ENCODE measurements around the gene TSPO.

The TSPO gene

GRCh38 chr22:43208703-43209522 is 57.6 kb downstream of the TSPO start:
- H3K4me3 Mint-ChIP-seq = no peak overlapping the region
- no peak overlapping the region for H3K27ac Mint-ChIP-seq

GRCh38 chr22:43209523-43209890 is 58.1 kb downstream of the TSPO start:
- ATAC-seq = no peak
- Mint-ChIP-seq H3K27ac (no peak overlapping the region), H3K27me3 (no peaks in the 10 kb centered on the region), H3K4me1 (peaks cover 14% of the 10 kb centered on the region), H3K4me3 (no peak overlapping the region), H3K9me3 (no peaks in the 10 kb centered on the region)
- no peak for DNase-seq

More at GRCh38 chr22:43208703-43209522, 57.6 kb downstream of the TSPO start:
- no peak for DNase-seq
- H3K27me3 Mint-ChIP-seq = no peaks in the 10 kb centered on the region
- H3K4me1 Mint-ChIP-seq = peaks cover 14% of the 10 kb centered on the region
- no peak for ATAC-seq
- H3K9me3 Mint-ChIP-seq = no peaks in the 10 kb centered on the region

GRCh38 chr22:43209971-43210370 is 58.6 kb downstream of the TSPO start:
- ATAC-seq = no peak
- H3K9me3 Mint-ChIP-seq = no peaks in the 10 kb centered on the region
- peaks cover 14% of the 10 kb centered on the region for H3K4me1 Mint-ChIP-seq
- DNase-seq = no peak
- no peaks in the 10 kb centered on the region for H3K27me3 Mint-ChIP-seq
- no peak overlapping the region for H3K27ac Mint-ChIP-seq
- H3K4me3 Mint-ChIP-seq = no peak overlapping the region

GRCh38 chr22:43210631-43211515 is 59.5 kb downstream of the TSPO start:
- Mint-ChIP-seq H3K27me3 (no peaks in the 10 kb centered on the region), H3K27ac (no peak overlapping the region), H3K4me3 (no peak overlapping the region), H3K4me1 (peaks cover 9% of the 10 kb centered on the region), H3K9me3 (no peaks in the 10 kb centered on the region)
- ATAC-seq (no peak), DNase-seq (no peak)

- DNase-seq (no peak), ATAC-seq (no peak)
- Mint-ChIP-seq H3K27me3 (no peaks in the 10 kb centered on the region), H3K4me1 (no peaks in the 10 kb centered on the region), H3K9me3 (no peaks in the 10 kb centered on the region), H3K27ac (no peak overlapping the region), H3K4me3 (no peak overlapping the region)
Measured at GRCh38 chr22:43211941-43212433, 60.6 kb downstream of the TSPO start.

DNA sequence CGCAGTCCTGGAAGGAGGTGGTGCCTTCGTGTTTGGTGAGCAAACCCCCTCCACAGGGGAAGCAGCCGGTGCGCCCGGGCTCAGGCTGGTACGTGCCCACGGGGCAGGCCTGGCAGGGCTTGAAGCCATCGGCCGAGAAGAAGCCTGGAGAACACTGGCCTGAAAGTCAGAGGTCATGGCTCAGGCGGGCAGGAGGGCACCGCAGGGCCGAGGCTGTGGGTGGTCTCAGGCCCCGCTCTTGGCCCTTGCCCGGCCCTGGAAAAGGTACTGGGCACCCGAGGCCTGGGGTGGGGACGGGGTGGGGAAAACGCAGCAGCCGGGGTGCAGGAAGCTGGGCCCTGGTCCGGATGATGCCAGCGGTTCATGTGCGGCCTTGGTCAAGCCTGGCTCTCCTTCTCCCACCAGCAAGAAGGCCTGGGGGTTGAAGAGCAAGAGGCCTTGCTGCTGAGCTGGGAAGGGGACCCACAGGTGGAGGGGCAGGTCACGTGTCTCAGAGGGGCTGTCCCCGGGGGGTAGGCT is 61.1 kb downstream of the TSPO start:
- H3K27me3 Mint-ChIP-seq = no peaks in the 10 kb centered on the region
- DNase-seq (no peak), ATAC-seq (no peak)
- no peak overlapping the region for H3K27ac Mint-ChIP-seq
- H3K4me3 Mint-ChIP-seq = no peak overlapping the region
- H3K9me3 Mint-ChIP-seq = no peaks in the 10 kb centered on the region
- no peaks in the 10 kb centered on the region for H3K4me1 Mint-ChIP-seq

Measured in stimulated activated naive CD8-positive, alpha-beta T cell treated with anti-CD3 and anti-CD28 coated beads, Interleukin-15, amount 100 ng/mL, for 72 hours (primary cell).